ENCODE data around the gene FAM89B. TPM values are rescaled to one million over a fixed set of nuclear protein-coding genes. Genes with fewer than 3 reads are reported as not detected.

FAM89B gene

GRCh38 chr11:65621460-65621859 is 49.1 kb downstream of the FAM89B start:
- no peak overlapping the region for H3K9ac ChIP-seq (ENCODE audit: low read depth, low read length)
- H3K27me3 ChIP-seq (ENCODE audit: control insufficient read depth, insufficient read depth, low read length): no peaks in the 10 kb centered on the region
- H3K4me1 ChIP-seq (ENCODE audit: control insufficient read depth, insufficient read depth, low read length): peaks cover 9% of the 10 kb centered on the region
- no peak overlapping the region for H3K4me2 ChIP-seq (ENCODE audit: low read length)
- H3K9me3 ChIP-seq (replicated peaks; ENCODE audit: low read length): no peaks in the 10 kb centered on the region
- peaks cover 83% of the 10 kb centered on the region for H3K36me3 ChIP-seq (ENCODE audit: insufficient read depth, low read length)
- no peak overlapping the region for H3K4me3 ChIP-seq (ENCODE audit: low read length)

GRCh38 chr11:65622011-65622410 is 49.7 kb downstream of the FAM89B start:
- H3K9ac ChIP-seq (ENCODE audit: low read depth, low read length): no peak overlapping the region
- H3K36me3 ChIP-seq (ENCODE audit: insufficient read depth, low read length): peaks cover 88% of the 10 kb centered on the region
- H3K4me2 ChIP-seq (ENCODE audit: low read length): no peak overlapping the region
- H3K9me3 ChIP-seq (replicated peaks; ENCODE audit: low read length): no peaks in the 10 kb centered on the region
- no peaks in the 10 kb centered on the region for H3K27me3 ChIP-seq (ENCODE audit: control insufficient read depth, insufficient read depth, low read length)
- peaks cover 4% of the 10 kb centered on the region for H3K4me1 ChIP-seq (ENCODE audit: control insufficient read depth, insufficient read depth, low read length)
- H3K4me3 ChIP-seq (ENCODE audit: low read length): no peak overlapping the region

GRCh38 chr11:65623177-65623576 is 50.8 kb downstream of the FAM89B start:
- Histone ChIP-seq H3K4me1 (ENCODE audit: control insufficient read depth, insufficient read depth, low read length) (no peaks in the 10 kb centered on the region), H3K4me3 (ENCODE audit: low read length) (no peak overlapping the region), H3K36me3 (ENCODE audit: insufficient read depth, low read length) (peaks cover 89% of the 10 kb centered on the region), H3K9ac (ENCODE audit: low read depth, low read length) (no peak overlapping the region), H3K4me2 (ENCODE audit: low read length) (no peak overlapping the region), H3K9me3 (replicated peaks; ENCODE audit: low read length) (no peaks in the 10 kb centered on the region), H3K27me3 (ENCODE audit: control insufficient read depth, insufficient read depth, low read length) (no peaks in the 10 kb centered on the region)

Small RNA genes lying within 50 kb of the gene (small RNA-seq; reads per million reads assigned to genes)
- gene AP001362.1: not detected
